Chondrocyte (in vitro differentiated cells): ENCODE data around the gene INPP4B. TPM values are rescaled to one million over a fixed set of nuclear protein-coding genes. Genes with fewer than 3 reads are reported as not detected.

ENCODE experiments used
- DNase-seq: peaks from one replicate; pipeline ENCODE4 v3.0.0; 2021; ENCODE audit warnings: mixed read lengths, low spot score
- H3K27ac Mint-ChIP-seq: one replicate; pipeline ENCODE4 v1.8.0; 2021; ENCODE audit warnings: mild to moderate bottlenecking, moderate library complexity, mixed read lengths; ENCODE audit not compliant: unreplicated experiment
- H3K27me3 Mint-ChIP-seq: 2 replicates; pipeline ENCODE4 v1.8.0; 2021; ENCODE audit warnings: low read depth, mixed read lengths
- H3K36me3 Mint-ChIP-seq: 2 replicates; pipeline ENCODE4 v1.8.0; 2021; ENCODE audit warnings: low read depth, mixed read lengths
- H3K4me1 Mint-ChIP-seq: 2 replicates; pipeline ENCODE4 v1.8.0; 2021; ENCODE audit warnings: low read depth, mild to moderate bottlenecking, mixed read lengths
- H3K4me3 Mint-ChIP-seq: one replicate; pipeline ENCODE4 v1.8.0; 2021; ENCODE audit warnings: mild to moderate bottlenecking, moderate library complexity, mixed read lengths; ENCODE audit not compliant: unreplicated experiment
- H3K9me3 Mint-ChIP-seq: 2 replicates; pipeline ENCODE4 v1.8.0; 2021; ENCODE audit warnings: low read depth, mixed read lengths
- CTCF ChIP-seq: fragments of 200-600 bp; sonication (generic); IDR thresholded peaks from 2 replicates; pipeline ENCODE4 v1.5.0; 2021; ENCODE audit warnings: antibody characterized with exemption, mild to moderate bottlenecking, moderate library complexity
- total RNA-seq: library from RNA; stranded (reverse); gene quantifications from 3 replicates; pipeline ENCODE4 v1.2.1, GENCODE V29; 2021

The INPP4B gene
- total RNA-seq, 1 donor from 2014 or later, result 30.0 TPM

- no peak for DNase-seq
- H3K4me3 Mint-ChIP-seq, result no peak overlapping the region
- no peak for TF ChIP-seq CTCF
Observed at GRCh38 chr4:142549726-142550463, 296.2 kb downstream of the INPP4B start.

GRCh38 chr4:142549248-142549647 is 296.9 kb downstream of the INPP4B start:
- Mint-ChIP-seq H3K4me1 (peaks cover 29% of the 10 kb centered on the region), H3K9me3 (no peaks in the 10 kb centered on the region), H3K27ac (no peak overlapping the region), H3K27me3 (no peaks in the 10 kb centered on the region), H3K4me3 (no peak overlapping the region), H3K36me3 (no peaks in the 10 kb centered on the region)
- no peak for TF ChIP-seq CTCF
- DNase-seq, result no peak

More at GRCh38 chr4:142549726-142550463, 296.2 kb downstream of the INPP4B start:
- no peaks in the 10 kb centered on the region for H3K9me3 Mint-ChIP-seq
- H3K4me1 Mint-ChIP-seq, result peaks cover 29% of the 10 kb centered on the region
- no peaks in the 10 kb centered on the region for H3K36me3 Mint-ChIP-seq
- no peak overlapping the region for H3K27ac Mint-ChIP-seq
- H3K27me3 Mint-ChIP-seq, result no peaks in the 10 kb centered on the region

GRCh38 chr4:142548491-142548890 is 297.6 kb downstream of the INPP4B start:
- H3K36me3 Mint-ChIP-seq, result no peaks in the 10 kb centered on the region
- no peaks in the 10 kb centered on the region for H3K27me3 Mint-ChIP-seq
- no peak overlapping the region for H3K27ac Mint-ChIP-seq
- H3K4me3 Mint-ChIP-seq, result no peak overlapping the region
- no peaks in the 10 kb centered on the region for H3K9me3 Mint-ChIP-seq
- no peak for TF ChIP-seq CTCF
- peaks cover 29% of the 10 kb centered on the region for H3K4me1 Mint-ChIP-seq
- DNase-seq, result no peak

- no peaks in the 10 kb centered on the region for H3K9me3 Mint-ChIP-seq
- H3K27me3 Mint-ChIP-seq, result no peaks in the 10 kb centered on the region
- no peak for DNase-seq
- H3K4me3 Mint-ChIP-seq, result no peak overlapping the region
- peaks cover 26% of the 10 kb centered on the region for H3K4me1 Mint-ChIP-seq
- no peak overlapping the region for H3K27ac Mint-ChIP-seq
- H3K36me3 Mint-ChIP-seq, result no peaks in the 10 kb centered on the region
- TF ChIP-seq CTCF, result no peak
Observed at GRCh38 chr4:142547974-142548373, 298.1 kb downstream of the INPP4B start.

- Mint-ChIP-seq H3K4me1 (peaks cover under 1% of the 10 kb centered on the region), H3K36me3 (no peaks in the 10 kb centered on the region), H3K27ac (no peak overlapping the region), H3K9me3 (no peaks in the 10 kb centered on the region), H3K27me3 (no peaks in the 10 kb centered on the region), H3K4me3 (no peak overlapping the region)
- no peak for TF ChIP-seq CTCF
- no peak for DNase-seq
Observed at GRCh38 chr4:142544594-142544993, 301.5 kb downstream of the INPP4B start.
